Muscle layer of colon (tissue), 2 donors: ENCODE measurements around the gene CAPRIN1.
"Not testable (repeated sequence)": the region's sequence is repeated elsewhere in the genome, so short reads cannot be mapped to it uniquely, and the experiment has no call there.

Experiments used
- H3K27ac ChIP-seq: one replicate; pipeline ENCODE4 v1.7.0; 2013; ENCODE audit warnings: low read depth, mild to moderate bottlenecking, low read length, moderate library complexity
- H3K27me3 ChIP-seq, 2 donors: one replicate each; pipeline ENCODE4 v1.7.0; 2013; ENCODE audit warnings: low read length in 2 of 2, mild to moderate bottlenecking in 2 of 2; ENCODE audit not compliant: insufficient read depth in 2 of 2, control insufficient read depth in 1 of 2
- H3K36me3 ChIP-seq: one replicate; pipeline ENCODE4 v1.7.0; 2013; ENCODE audit warnings: mild to moderate bottlenecking, low read length; ENCODE audit not compliant: insufficient read depth
- H3K4me1 ChIP-seq: one replicate; pipeline ENCODE4 v1.7.0; 2013; ENCODE audit warnings: mild to moderate bottlenecking, low read length; ENCODE audit not compliant: insufficient read depth
- H3K4me3 ChIP-seq, 2 donors: one replicate each; pipeline ENCODE4 v1.7.0; 2013; ENCODE audit warnings: low read length in 2 of 2, low read depth in 1 of 2, mild to moderate bottlenecking in 1 of 2, moderate library complexity in 1 of 2
- H3K9ac ChIP-seq: one replicate; pipeline ENCODE4 v1.7.0; 2013; ENCODE audit warnings: low read length
- H3K9me3 ChIP-seq: one replicate; pipeline ENCODE4 v1.7.0; 2013; ENCODE audit warnings: mild to moderate bottlenecking, low read length
- donor health status: abdominal sarcoma.
- donor health status: Adenocarcinoma of cecum.

Gene CAPRIN1

DNA sequence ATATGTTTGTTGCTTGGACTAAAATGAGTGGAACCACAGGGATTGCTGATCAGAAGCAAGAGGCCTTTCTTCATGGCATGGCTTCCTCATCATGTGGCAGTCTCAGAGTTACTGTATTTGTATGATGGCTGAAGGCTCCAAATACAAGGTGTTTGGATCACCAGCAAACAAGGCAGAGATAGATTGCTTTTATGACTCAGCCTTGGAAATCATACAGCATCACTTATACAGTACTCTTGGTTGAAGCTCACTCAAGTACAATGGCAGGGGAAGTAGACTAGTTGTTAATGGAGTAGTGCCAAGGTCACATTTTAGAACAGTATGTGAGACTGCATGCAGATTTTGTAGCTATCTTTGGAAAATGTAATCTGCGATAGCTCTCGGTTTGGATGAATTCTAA, 16.6 kb downstream of the CAPRIN1 start:
- Histone ChIP-seq H3K27me3 (no peaks in the 10 kb centered on the region), H3K9me3 (no peaks in the 10 kb centered on the region), H3K4me3 (no peak overlapping the region), H3K27ac (no peak overlapping the region), H3K9ac (no peak overlapping the region), H3K36me3 (peaks cover 7% of the 10 kb centered on the region), H3K4me1 (peaks cover 17% of the 10 kb centered on the region)

GRCh38 chr11:34071306-34071705, 19.8 kb downstream of the CAPRIN1 start:
- H3K27ac ChIP-seq, H3K4me3 ChIP-seq, H3K27me3 ChIP-seq, H3K9me3 ChIP-seq, H3K9ac ChIP-seq: not testable (repeated sequence)
- Histone ChIP-seq H3K4me1 (peaks cover 13% of the 10 kb centered on the region), H3K36me3 (peaks cover 30% of the 10 kb centered on the region)

- peaks cover 35% of the 10 kb centered on the region for H3K36me3 ChIP-seq
- H3K9me3 ChIP-seq, result no peaks in the 10 kb centered on the region
- no peak overlapping the region for H3K27ac ChIP-seq
- H3K27me3 ChIP-seq, result no peaks in the 10 kb centered on the region
- no peak overlapping the region for H3K9ac ChIP-seq
- H3K4me1 ChIP-seq, result peaks cover 13% of the 10 kb centered on the region
- H3K4me3 ChIP-seq, result no peak overlapping the region
Measured at GRCh38 chr11:34072041-34072440, 20.5 kb downstream of the CAPRIN1 start.

- H3K27ac ChIP-seq, result no peak overlapping the region
- peaks cover 41% of the 10 kb centered on the region for H3K36me3 ChIP-seq
- peaks cover 13% of the 10 kb centered on the region for H3K4me1 ChIP-seq
- H3K27me3 ChIP-seq, result no peaks in the 10 kb centered on the region
- no peak overlapping the region for H3K9ac ChIP-seq
- H3K4me3 ChIP-seq, result no peak overlapping the region
- no peaks in the 10 kb centered on the region for H3K9me3 ChIP-seq
Measured at GRCh38 chr11:34072832-34073231, 21.3 kb downstream of the CAPRIN1 start.

- Histone ChIP-seq H3K4me3 (no peak overlapping the region), H3K27ac (no peak overlapping the region), H3K9me3 (no peaks in the 10 kb centered on the region), H3K27me3 (no peaks in the 10 kb centered on the region), H3K36me3 (peaks cover 49% of the 10 kb centered on the region), H3K4me1 (peaks cover 5% of the 10 kb centered on the region), H3K9ac (no peak overlapping the region)
Measured at GRCh38 chr11:34074391-34074790, 22.9 kb downstream of the CAPRIN1 start.

DNA sequence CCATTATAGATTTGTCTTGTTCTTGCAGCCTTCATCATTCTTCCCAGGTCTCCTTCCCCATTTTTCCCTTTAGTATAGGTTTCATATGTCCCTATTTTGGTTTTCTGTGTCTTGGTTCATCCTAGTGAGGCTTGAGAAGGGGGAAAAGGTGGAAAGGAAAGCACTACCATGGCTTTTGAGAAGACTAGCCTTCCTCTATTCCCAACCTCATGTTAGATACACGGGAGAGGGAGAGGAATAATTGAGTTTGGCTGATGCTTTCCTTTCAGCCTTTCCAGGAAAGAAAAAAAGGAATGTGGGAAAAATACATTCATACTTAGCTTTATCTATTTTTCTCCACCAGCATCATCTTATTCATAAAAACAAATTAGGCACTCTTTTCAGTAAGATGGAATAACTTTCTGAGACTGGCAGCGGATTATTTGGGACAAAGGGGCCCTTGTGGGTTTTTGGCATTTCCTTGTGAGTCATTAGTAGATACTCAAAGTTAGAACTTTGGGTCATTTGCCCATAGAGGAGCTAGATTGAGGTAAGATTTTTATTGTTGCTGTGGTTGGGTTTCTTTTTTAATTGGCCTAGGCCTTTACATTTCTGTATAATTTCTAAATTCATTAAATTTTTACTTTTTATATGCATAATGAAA, 23.8 kb downstream of the CAPRIN1 start:
- Histone ChIP-seq H3K4me3 (no peak overlapping the region), H3K27ac (no peak overlapping the region), H3K4me1 (peaks cover under 1% of the 10 kb centered on the region), H3K9ac (no peak overlapping the region), H3K9me3 (no peaks in the 10 kb centered on the region), H3K27me3 (no peaks in the 10 kb centered on the region), H3K36me3 (peaks cover 55% of the 10 kb centered on the region)

DNA sequence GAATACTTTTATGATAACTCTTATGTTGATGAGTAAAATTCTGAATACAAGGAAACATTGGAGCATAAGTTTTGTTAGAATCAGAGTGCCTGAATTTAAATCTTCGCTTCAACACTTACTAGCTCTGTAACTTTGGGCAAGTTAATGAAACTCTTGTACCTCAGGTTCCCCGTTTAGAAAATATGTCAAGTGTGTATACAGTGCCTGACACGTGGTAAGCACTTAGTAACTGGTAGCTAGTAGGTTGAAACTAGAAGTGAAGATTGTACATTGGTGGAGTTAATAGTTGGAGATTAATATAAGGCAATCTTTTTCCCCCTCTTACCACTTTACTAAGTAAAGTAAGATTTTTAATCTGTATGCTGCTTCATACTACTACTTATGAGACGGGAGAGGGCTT, 29.1 kb downstream of the CAPRIN1 start:
- H3K4me1 ChIP-seq, result no peaks in the 10 kb centered on the region
- H3K9me3 ChIP-seq, result no peaks in the 10 kb centered on the region
- no peak overlapping the region for H3K27ac ChIP-seq
- H3K27me3 ChIP-seq, result no peaks in the 10 kb centered on the region
- no peak overlapping the region for H3K4me3 ChIP-seq
- H3K9ac ChIP-seq, result no peak overlapping the region
- H3K36me3 ChIP-seq, result peaks cover 63% of the 10 kb centered on the region

GRCh38 chr11:34084637-34085036, 33.1 kb downstream of the CAPRIN1 start:
- Histone ChIP-seq H3K4me1 (no peaks in the 10 kb centered on the region), H3K27me3 (no peaks in the 10 kb centered on the region), H3K4me3 (no peak overlapping the region), H3K36me3 (peaks cover 66% of the 10 kb centered on the region), H3K9ac (no peak overlapping the region), H3K9me3 (no peaks in the 10 kb centered on the region), H3K27ac (no peak overlapping the region)

- Histone ChIP-seq H3K4me1 (no peaks in the 10 kb centered on the region), H3K4me3 (no peak overlapping the region), H3K27ac (no peak overlapping the region), H3K27me3 (no peaks in the 10 kb centered on the region), H3K9me3 (no peaks in the 10 kb centered on the region), H3K36me3 (peaks cover 74% of the 10 kb centered on the region), H3K9ac (no peak overlapping the region)
Measured at GRCh38 chr11:34086554-34087283, 35.2 kb downstream of the CAPRIN1 start.

GRCh38 chr11:34091825-34092224, 40.3 kb downstream of the CAPRIN1 start:
- Histone ChIP-seq H3K9me3 (no peaks in the 10 kb centered on the region), H3K9ac (no peak overlapping the region), H3K27ac (no peak overlapping the region), H3K4me1 (no peaks in the 10 kb centered on the region), H3K36me3 (peaks cover 83% of the 10 kb centered on the region), H3K4me3 (no peak overlapping the region), H3K27me3 (no peaks in the 10 kb centered on the region)

GRCh38 chr11:34094900-34095299, 43.4 kb downstream of the CAPRIN1 start:
- H3K27me3 ChIP-seq, H3K27ac ChIP-seq, H3K9ac ChIP-seq, H3K4me1 ChIP-seq, H3K4me3 ChIP-seq, H3K9me3 ChIP-seq: not testable (repeated sequence)
- peaks cover 96% of the 10 kb centered on the region for H3K36me3 ChIP-seq

DNA sequence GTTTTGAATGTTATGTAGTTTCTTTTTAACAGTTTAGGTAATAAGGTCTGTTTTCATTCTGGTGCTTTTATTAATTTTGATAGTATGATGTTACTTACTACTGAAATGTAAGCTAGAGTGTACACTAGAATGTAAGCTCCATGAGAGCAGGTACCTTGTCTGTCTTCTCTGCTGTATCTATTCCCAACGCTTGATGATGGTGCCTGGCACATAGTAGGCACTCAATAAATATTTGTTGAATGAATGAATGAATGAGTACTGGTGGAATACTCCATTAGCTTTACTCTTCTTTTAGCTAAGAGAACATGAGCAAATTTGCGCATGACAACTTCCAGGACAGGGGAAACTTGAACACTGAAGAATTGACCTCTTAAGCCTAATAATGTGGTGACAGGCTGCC, 47.3 kb downstream of the CAPRIN1 start:
- no peaks in the 10 kb centered on the region for H3K9me3 ChIP-seq
- no peak overlapping the region for H3K9ac ChIP-seq
- H3K27ac ChIP-seq, result no peak overlapping the region
- no peaks in the 10 kb centered on the region for H3K4me1 ChIP-seq
- no peak overlapping the region for H3K4me3 ChIP-seq
- peaks cover 76% of the 10 kb centered on the region for H3K36me3 ChIP-seq
- H3K27me3 ChIP-seq, result no peaks in the 10 kb centered on the region
